ENCODE measurements around the gene NACC1. TPM values are rescaled to one million over a fixed set of nuclear protein-coding genes. Genes with fewer than 3 reads are reported as not detected.

NACC1 gene
- total and polyA plus RNA-seq, 2 of the 8 experiments (the other 6 are each of a cell fraction or from before 2014, with no cell fraction given): 234 to 301 TPM

DNA sequence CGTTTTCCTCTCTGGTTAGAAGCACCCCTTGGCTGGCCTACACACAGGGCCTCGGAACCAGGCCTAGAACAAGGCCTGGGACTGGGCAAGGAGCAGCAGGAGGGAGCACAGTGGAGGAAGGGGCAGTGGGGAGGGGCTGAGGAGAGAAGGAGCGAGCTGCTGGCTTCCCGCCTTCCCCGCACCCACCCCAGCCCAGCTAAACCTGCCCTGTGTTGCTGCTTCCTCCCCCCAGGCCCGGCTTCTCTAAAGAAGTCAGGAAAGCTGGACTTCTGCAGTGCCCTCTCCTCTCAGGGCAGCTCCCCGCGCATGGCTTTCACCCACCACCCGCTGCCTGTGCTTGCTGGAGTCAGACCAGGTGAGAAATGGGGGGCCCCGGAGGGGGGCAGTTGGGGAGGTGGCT is 39.7 kb upstream of the NACC1 start:
- Histone ChIP-seq H3K23ac (ENCODE audit: insufficient read length) (no peak overlapping the region), H3K9ac (replicated peaks in 1 of 4; ENCODE audit: extremely low read depth in 1 of 4, low read depth in 3 of 4, low read length in 3 of 4) (no peak overlapping the region), H3K56ac (replicated peaks; ENCODE audit: insufficient read length, low read depth, low read length) (no peak overlapping the region), H3K9me3 (ENCODE audit: insufficient read depth in 2 of 2, low read depth in 1 of 2, low read length in 1 of 2) (no peaks in the 10 kb centered on the region), H4K8ac (ENCODE audit: extremely low read depth, insufficient read depth, low read length) (peak overlapping the region; percentile 87), H2BK12ac (ENCODE audit: low read depth, low read length) (peak overlapping the region; percentile 90; the same call in 1 of the 2 replicates), H2BK15ac (ENCODE audit: low read length) (no peak overlapping the region), H2BK120ac (replicated peaks; ENCODE audit: low read depth, low read length) (peak overlapping the region; percentile 21), H3K14ac (ENCODE audit: insufficient read length) (no peak overlapping the region), H3K4me2 (ENCODE audit: insufficient read depth in 1 of 2, low read depth in 2 of 2, low read length in 2 of 2) (no peak overlapping the region; a peak in 1 of 4 replicates), H3K4ac (replicated peaks; ENCODE audit: insufficient read length, low read depth, low read length) (peak overlapping the region; percentile 21), H4K91ac (replicated peaks; ENCODE audit: insufficient read length, low read length) (no peak overlapping the region), H2AFZ (ENCODE audit: low read length) (no peak overlapping the region), H3K23me2 (ENCODE audit: low read depth, low read length) (0 out of 2 replicates have a peak, but pooled peaks cover 1% of the 10 kb centered on the region), H3K4me3 (ENCODE audit: extremely low read depth in 1 of 4, insufficient read depth in 2 of 4, low read depth in 3 of 4, low read length in 4 of 4) (no peak overlapping the region), H2BK20ac (ENCODE audit: low read length) (0 out of 2 replicates have a peak overlapping the region, but pooled peaks have one; percentile 97), H4K20me1 (replicated peaks in 1 of 2; ENCODE audit: control insufficient read depth in 1 of 2, insufficient read depth in 2 of 2, low read length in 2 of 2) (no peaks in the 10 kb centered on the region), H2AK5ac (ENCODE audit: low read depth, low read length) (no peak overlapping the region), H3K18ac (ENCODE audit: extremely low read depth, low read length) (peak overlapping the region; percentile 13), H3K36me3 (ENCODE audit: control insufficient read depth in 2 of 4, insufficient read depth in 4 of 4, low read length in 3 of 4) (no peaks in the 10 kb centered on the region), H3K27ac (ENCODE audit: low read depth, low read length) (no peak overlapping the region), H4K5ac (ENCODE audit: insufficient read length, low read depth, low read length) (no peak overlapping the region), H3K4me1 (replicated peaks in 1 of 4; ENCODE audit: control insufficient read depth in 3 of 4, insufficient read depth in 4 of 4, low read length in 3 of 4) (peaks cover 15 to 40% (median 27%) of the 10 kb centered on the region in 4 experiments), H3K27me3 (replicated peaks in 1 of 4; ENCODE audit: control insufficient read depth in 3 of 4, extremely low read depth in 1 of 4, insufficient read depth in 3 of 4, low read length in 3 of 4) (peaks cover 0 to 22% (median 19%) of the 10 kb centered on the region in 4 experiments; a peak in 6 of 7 replicates), H2BK5ac (ENCODE audit: low read depth, low read length) (peak overlapping the region; percentile 40; the same call in 1 of the 2 replicates), H3K79me2 (ENCODE audit: control insufficient read depth in 1 of 2, insufficient read depth in 2 of 2, low read length in 2 of 2) (no peaks in the 10 kb centered on the region), H3K79me1 (ENCODE audit: low read depth, low read length) (no peaks in the 10 kb centered on the region)
- POLR2A ChIA-PET (ENCODE audit: partially characterized antibody): interaction anchor here (0.9 to 2.5 kb wide), 7 partner anchors 8 to 76 kb away, joined by 3 to 7 read pairs (median 5); no protein-coding TSS in a partner anchor
- TF ChIP-seq PHF8 (conservative IDR thresholded peaks at IDR 0.05; ENCODE audit: low read depth, low read length) (no peak), NRF1 (IDR thresholded peaks at IDR 0.05; ENCODE audit: low read depth, low read length) (no peak), SIRT6 (IDR thresholded peaks at IDR 0.05; ENCODE audit: low read length) (no peak), ZNF274 (IDR thresholded peaks at IDR 0.05; ENCODE audit: borderline replicate concordance, extremely low read depth, low read length) (no peak), RFX5 (IDR thresholded peaks at IDR 0.05; ENCODE audit: borderline replicate concordance, low read depth, low read length) (no peak), E2F6 (IDR thresholded peaks at IDR 0.05) (0 out of 2 replicates have a peak, but pooled peaks have one; percentile 29)
- no peak for DNase-seq (ENCODE audit: low read depth in 1 of 2, low spot score in 2 of 2)
- WGBS, 2 experiments (ENCODE audit: extremely low coverage in 1 of 2, insufficient coverage in 1 of 2, insufficient read length in 1 of 2, insufficient replicate concordance in 2 of 2, low coverage in 1 of 2, low lambda C conversion rate in 2 of 2, missing lambda C conversion rate in 1 of 2): 81% methylated on average over 6 of the region's 10 CpGs; no CpG with 5 or more reads in 1 of the 2 experiments
- CTCF ChIA-PET (ENCODE audit: partially characterized antibody): interaction anchor here (0.7 to 48.8 kb wide), 12 partner anchors 8 to 115 kb away, joined by 3 to 1145 read pairs (median 12); no protein-coding TSS in a partner anchor
- no peak for FAIRE-seq

All from H1 (cell line).